ENCODE results near the gene WDR59.

Gene WDR59

GRCh38 chr16:74901606-74902005 lies 83.3 kb downstream of the WDR59 start:
- DNase-seq = no peak

GRCh38 chr16:74899816-74900215 lies 85.1 kb downstream of the WDR59 start:
- DNase-seq = no peak

DNA sequence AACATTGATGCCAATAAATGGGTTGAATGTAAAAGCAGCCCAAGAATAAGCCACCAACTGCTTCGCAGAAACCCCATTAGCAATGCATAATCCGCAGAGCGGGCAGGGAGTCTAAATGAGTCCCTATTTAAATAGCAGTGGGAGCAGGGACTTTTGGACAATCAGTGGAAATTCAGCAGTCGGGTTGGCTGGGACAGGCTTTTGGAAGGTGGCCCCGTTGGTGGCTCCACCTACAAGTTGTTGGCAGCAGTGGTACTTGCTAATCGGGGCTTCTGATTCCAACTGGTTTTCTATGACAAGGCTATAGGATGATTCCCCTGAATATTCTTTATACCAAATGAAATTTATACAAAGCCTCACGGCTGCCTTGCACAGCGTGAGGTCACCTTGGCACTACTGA lies 86.3 kb downstream of the WDR59 start:
- peak in 1 of 2 donors; percentile 6 for DNase-seq

GRCh38 chr16:74896389-74897370 lies 88.2 kb downstream of the WDR59 start:
- no peak for DNase-seq

DNA sequence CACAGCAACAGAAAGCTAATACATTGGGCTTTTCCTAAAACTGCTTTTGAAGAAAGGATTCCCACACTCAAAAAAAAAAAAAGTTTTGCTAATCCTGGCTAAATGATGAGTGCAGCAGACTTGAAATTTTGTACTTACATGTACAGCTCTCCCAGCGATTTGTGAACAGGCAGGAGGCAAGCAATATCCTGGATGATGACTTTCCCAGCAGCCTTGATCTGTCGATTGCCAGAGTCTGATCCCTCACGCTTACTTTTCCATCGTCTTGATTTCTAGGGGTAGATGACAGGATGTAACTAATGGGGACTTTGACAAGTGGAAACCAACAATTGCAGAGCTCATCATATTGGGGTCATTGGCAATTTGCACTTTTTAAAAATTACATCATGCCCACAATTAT lies 91.4 kb downstream of the WDR59 start:
- no peak for DNase-seq

- no peak for DNase-seq
These were observed 92.1 kb downstream of the WDR59 start for GRCh38 chr16:74892574-74893461.

- DNase-seq = no peak
These were observed 96.0 kb downstream of the WDR59 start for GRCh38 chr16:74888888-74889287.

DNA sequence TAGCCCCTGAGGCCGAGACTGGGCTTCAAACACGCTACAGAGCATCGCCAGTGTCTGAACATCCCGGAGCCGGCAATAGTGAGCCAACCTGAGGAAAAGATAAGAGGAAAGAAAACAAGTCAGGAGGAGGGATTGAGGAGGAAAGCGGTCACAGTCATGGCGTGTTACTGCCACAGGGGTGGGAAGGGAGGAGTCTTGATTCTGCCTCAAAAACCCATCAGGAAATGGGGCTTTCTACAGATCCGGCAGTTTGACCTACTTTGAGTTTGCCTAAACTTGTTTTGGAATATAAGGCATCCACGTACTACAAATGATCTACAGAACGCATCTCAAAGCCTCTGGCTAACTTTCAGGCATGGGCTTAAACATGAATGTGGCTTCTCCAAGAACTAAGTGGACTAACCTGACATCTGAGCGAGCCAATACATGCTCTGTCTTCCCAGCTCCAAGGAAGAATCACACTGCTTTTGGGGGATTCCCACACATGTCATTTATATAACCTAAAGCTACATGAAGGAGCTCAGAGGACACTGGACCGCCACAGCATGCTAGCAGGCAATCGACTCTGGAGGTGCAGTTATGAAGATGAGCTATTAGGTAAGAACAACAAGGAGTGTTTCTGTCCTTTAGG lies 96.6 kb downstream of the WDR59 start:
- no peak for DNase-seq

DNA sequence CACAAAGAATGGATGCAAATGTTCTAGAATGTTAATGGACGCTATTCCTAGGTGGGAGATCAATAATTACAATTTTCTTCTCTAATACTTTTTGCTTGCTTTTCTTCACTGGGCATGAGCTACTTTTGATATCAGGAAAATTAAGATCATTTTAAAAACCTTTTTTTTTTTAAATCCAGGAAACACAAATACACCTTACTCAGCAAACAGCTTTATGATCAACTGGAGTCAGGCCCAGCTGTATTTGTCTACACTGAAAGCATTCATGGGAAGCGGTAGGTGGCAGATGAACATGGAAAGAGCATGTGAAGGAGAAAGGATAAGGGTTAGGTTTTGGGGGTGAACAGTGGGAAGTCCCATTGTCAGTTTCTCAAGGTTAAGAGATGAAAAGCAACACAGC lies 97.8 kb downstream of the WDR59 start:
- no peak for DNase-seq

- no peak for DNase-seq
These were observed 107.2 kb downstream of the WDR59 start for GRCh38 chr16:74877706-74878105.

DNA sequence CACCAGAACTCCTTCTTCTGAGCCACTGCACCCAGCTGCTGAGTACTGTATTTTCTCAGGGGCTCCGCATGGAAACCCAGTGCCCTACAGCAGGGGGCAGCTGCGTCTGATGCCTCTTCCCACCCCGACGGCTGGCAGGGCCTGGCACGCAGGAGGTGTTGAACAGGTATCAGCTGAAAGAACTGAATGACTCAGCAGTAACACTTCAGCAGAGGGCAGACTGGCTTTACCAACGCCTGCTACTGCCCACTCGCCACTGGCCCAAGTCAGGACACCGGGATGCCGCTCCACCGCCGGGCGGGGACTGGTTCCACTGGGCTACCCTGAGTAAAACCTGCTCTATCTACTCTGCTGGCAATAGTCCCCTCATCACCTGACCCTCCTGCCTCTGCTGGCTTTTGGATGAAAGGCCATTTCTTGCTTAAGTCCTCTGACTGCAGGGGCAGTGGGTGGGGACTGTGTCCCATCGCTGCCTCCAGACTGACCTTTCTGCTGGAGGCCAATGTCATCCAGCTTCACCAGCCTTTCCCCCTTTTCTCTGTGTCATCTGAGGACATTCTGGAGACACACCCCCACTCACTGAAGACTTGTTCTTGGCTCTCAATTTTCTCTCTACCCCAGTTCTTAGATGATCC lies 109.9 kb downstream of the WDR59 start:
- DNase-seq = no peak

DNA sequence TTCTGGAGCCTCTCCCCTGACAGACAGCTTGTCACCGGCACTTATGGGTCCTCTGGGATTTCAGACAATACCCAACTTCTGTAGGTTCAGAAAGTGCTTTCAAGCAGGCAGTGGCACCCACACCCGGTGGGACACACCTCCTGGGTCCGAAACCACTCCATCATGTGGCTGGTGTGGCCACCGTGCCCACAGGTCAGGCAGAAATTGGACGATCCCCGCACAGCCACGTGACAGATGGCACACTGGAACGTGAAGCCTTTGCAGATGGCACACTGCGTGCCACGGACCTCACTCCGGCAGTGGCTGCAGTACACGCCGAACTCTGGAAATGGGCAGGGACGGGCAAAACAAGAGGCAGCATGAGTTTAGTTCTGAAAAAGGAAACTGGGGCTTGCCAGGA lies 110.8 kb downstream of the WDR59 start:
- DNase-seq = no peak

GRCh38 chr16:74872302-74872701 lies 112.6 kb downstream of the WDR59 start:
- no peak for DNase-seq

GRCh38 chr16:74871608-74872007 lies 113.3 kb downstream of the WDR59 start:
- no peak for DNase-seq

GRCh38 chr16:74868501-74868900 lies 116.4 kb downstream of the WDR59 start:
- DNase-seq = no peak

DNA sequence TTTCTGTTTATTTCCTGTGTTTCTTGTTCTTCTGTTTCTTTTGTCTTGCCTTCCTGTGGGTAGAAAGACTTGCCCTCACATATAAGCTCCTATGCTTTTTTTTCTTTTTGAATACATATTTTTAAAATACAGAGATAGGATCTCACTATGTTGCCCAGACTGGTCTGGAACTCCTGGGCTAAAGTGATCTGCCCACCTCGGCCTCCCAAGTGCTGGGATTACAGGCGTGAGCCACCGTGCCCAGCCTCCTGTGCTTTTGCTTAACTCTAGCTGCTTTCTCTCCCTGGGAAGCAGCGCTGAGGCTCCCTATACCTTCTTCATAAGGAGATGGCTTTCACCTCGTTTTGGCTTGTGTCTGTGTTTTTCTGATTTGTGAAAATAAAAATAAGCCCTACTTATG lies 116.9 kb downstream of the WDR59 start:
- DNase-seq = no peak

DNA sequence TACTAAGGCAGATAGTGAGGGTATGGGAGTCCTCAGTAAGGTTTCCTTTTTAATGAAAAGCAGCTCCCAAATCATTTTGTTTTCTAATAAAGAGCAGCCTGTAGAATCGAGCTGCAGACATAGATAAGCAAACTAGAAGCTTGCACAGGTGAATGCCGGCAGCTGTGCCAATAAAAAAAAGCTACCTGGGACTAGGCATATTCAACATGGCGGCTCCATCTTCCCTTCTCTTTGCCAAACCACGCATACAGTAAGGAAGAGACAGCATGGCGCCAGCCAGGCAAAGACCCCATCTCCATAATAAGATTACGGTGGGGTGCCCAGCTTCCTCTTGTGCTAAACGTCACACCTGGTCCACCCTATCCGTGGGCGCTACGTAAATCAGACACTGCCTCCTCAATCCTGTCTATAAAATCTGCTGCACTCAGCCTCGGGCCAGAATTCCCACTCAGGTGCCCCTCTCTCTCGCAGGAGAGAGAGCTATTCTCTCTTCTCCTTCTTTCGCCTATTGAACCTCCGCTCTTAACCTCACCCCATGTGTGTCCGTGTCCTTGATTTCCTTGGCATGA lies 117.6 kb downstream of the WDR59 start:
- DNase-seq = no peak

DNA sequence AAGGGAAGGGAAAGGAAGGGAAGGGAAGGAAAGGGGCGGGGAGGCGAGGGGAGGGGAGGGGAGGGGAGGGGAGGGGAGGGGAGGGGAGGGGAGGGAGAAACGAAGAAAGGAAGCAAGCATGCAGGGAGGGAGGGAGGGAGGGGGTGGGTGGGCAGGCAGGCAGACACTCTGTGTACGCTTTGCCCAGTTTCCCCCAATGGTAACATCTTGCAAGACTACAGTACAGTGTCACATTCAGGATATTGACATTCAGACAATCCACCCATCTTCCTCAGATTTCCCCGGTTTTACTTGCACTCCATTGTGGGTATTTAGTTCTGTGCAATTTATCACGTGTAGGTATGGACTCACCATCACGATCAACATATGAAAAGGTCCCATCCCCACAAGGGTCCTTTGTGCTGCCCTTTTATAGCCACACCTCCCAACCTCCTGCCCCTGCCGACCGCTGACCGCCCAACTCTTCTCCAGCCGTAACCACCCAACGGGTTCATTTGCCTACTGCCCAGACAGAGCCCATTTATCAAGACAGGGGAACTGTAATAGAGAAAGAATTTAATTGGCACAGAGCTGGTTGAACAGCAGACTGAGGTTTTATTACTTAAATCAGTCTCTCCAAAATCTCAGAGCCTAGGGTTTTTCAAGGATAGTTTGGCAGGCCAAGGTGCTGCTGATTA lies 118.9 kb downstream of the WDR59 start:
- no peak for DNase-seq

DNA sequence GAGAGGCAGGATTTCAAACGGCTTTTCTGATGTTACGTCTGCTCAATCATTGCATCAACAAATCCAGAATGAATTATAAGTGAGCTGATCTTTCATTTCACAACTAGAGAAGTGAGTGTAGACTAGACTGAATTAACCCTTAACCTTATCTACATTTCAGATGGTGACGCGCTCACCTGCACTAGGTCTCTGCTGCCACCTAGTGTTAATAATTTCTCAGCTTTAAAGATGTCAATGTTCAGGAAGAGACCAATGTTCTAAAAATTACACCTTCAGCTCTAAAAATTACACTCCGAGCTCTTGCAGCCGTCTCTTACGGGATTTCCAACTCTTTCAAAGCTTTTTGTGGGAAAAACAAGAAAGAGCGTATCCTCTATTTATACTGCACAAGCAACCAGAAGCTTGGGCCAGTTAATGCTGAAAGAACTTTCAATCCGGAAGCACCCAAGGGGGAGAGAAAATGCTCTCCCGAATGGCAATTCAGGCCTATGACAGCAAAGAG lies 122.1 kb downstream of the WDR59 start:
- DNase-seq = peak; percentile 2 to 52

DNA sequence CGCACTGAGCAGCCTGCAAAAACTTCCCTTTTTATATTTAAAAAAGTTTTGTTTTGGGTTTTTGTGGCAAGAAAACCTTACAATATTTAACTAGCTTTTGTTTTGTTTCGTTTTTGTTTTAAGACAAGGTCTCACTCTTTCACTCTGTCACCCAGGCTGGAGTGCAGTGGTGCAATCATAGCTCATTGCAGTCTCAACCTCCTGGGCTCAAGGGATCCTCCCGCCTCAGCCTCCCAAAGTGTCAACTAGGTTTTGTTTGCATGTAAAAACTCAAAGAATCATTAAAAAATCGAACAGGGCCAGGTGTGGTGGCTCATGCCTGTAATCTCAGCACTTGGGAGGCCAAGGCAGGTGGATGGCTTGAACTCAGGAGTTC lies 132.4 kb downstream of the WDR59 start:
- no peak for DNase-seq

GRCh38 chr16:74850027-74850426 lies 134.9 kb downstream of the WDR59 start:
- DNase-seq = no peak

GRCh38 chr16:74847202-74847601 lies 137.7 kb downstream of the WDR59 start:
- no peak for DNase-seq

Data from hippocampal formation (tissue), 2 donors.